GM18505 (cell line): ENCODE data around the gene IGF2BP2.
"Not testable (repeated sequence)": the region's sequence is repeated elsewhere in the genome, so short reads cannot be mapped to it uniquely, and the experiment has no call there.

Experiments used
- ATAC-seq: cut with Tn5 transposase; IDR thresholded peaks from one replicate; pipeline ENCODE4 v1.9.1; 2021; ENCODE audit not compliant: unreplicated experiment
- POLR2A ChIP-seq: IDR thresholded peaks from 4 replicates; pipeline ENCODE4 v1.6.1; 2011; ENCODE audit warnings: borderline replicate concordance; ENCODE audit not compliant: insufficient read depth, insufficient read length; ENCODE audit errors: extremely low read depth

The IGF2BP2 gene

DNA sequence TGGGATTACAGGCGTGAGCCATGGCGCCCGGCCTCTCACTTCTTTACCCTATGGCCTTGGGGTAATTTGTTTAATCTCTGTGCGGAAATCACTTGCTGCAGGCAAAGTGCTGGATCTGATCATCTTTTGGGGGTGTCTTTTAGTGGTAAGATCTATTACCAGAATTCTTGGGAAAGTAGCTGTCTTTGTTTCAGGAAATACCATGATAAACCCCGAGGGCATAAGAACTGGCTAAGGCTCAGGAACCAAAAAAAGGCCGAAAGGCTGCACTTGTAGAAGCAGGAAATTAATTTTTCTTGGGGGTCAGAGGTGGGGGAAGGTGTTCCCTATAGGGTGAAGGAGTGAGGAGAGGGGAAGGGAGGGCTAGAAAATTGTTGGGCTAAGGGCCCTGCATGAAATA is 22.7 kb upstream of the IGF2BP2 start:
- ATAC-seq, result no peak
- no peak for TF ChIP-seq POLR2A

DNA sequence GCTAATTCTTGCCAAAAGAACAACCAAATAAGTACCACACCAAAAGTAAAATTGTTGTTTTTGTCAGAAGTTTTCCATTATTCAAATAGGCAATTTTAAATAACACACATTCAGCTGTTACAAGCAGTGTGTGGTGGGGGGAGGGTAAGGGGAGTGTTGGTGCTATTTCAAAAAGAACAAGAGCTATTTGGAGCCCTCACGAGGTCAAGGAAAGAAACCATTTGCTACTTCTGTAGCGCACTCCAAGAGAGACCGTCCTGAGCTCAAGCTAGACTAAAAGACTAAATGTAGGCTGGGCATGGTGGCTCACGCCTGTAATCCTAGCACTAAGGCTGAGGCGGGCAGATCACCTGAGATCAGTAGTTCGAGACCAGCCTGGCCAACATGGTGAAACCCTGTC is 21.2 kb upstream of the IGF2BP2 start:
- ATAC-seq, result no peak
- TF ChIP-seq POLR2A, result no peak

GRCh38 chr3:185844051-185844450 is 19.2 kb upstream of the IGF2BP2 start:
- ATAC-seq, result no peak
- no peak for TF ChIP-seq POLR2A

- TF ChIP-seq POLR2A, result no peak
- ATAC-seq, result no peak
Measured at GRCh38 chr3:185843635-185844034, 18.8 kb upstream of the IGF2BP2 start.

DNA sequence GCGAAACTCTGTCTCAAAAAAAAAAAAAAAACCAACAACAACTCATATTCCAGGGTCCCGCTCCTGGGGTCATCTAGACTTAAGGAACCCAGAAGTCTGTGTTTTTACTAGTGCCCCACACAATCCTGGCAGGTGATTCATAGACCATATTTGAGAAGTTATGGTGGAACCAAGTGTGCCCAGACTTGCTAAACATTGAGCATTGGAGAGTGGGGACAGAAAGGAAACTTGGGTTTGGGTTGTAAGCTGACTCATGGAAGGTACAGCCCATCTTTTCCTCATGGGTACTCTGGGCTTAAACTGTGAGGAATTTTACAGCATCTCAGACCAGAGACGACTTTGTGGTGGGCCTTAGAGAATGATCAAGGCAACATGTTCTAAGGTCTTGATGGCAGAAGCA is 18.3 kb upstream of the IGF2BP2 start:
- TF ChIP-seq POLR2A, result no peak
- no peak for ATAC-seq

DNA sequence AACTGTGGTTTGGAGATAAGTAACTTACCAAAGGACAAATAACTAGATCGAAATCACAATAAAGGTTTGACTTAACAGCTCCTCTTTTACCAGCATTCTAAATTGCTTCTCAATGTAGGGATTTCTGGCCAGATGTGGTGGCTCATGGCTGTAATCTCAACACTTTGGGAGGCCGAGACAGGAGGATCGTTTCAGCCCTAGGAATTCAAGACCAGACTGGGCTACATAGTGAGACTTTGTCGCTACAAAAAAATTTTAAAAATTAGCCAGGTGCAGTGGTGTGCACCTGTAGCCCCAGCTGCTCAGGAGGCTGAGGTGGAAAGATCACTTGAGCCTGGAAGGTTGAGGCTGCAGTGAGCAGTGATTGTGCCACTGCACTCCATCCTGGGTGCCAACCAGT is 17.4 kb upstream of the IGF2BP2 start:
- no peak for ATAC-seq
- no peak for TF ChIP-seq POLR2A

DNA sequence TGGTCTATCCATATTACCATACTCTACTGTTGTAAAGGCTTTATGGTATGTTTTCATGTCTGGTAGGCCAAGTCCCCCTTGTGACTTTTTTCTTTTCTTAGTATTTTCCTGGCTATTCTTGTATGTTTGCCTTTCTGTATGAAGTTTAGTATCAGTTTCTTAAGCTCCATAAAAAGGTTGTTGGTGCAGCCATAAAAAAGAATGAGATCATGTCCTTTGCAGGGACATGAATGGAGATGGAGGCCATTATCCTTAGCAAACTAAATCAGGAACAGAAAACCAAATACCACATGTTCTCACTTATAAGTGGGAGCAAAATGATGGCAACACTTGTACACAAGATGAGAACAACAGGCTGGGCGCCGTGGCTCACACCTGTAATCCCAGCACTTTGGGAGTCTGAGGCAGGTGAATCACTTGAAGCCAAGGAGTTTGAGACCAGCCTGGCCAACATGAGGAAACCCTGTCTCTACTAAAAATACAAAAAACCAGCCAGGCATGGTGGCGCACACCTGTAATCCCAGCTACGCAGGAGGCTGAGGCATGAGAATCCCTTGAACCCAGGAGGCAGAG is 13.7 kb upstream of the IGF2BP2 start:
- not testable (repeated sequence) for ATAC-seq

DNA sequence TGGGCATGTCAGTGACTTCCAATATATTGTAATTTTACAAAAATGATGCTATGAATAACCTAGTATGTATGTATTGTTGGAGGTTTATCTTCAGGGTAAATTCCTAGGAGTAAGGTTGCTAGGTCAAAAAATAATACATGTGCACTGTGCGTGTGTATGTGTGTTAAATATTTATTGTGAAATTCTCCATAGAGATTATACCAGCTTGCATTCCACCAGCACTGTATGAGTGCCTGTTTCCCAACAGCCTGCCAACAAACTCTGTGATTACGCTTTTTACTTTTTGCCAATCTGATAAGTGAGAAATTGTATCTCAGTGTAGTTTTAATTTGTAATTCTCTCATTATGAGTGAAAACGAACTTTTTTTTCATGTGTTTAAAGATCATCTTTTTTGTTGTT is 12.6 kb upstream of the IGF2BP2 start:
- no peak for ATAC-seq
- no peak for TF ChIP-seq POLR2A

DNA sequence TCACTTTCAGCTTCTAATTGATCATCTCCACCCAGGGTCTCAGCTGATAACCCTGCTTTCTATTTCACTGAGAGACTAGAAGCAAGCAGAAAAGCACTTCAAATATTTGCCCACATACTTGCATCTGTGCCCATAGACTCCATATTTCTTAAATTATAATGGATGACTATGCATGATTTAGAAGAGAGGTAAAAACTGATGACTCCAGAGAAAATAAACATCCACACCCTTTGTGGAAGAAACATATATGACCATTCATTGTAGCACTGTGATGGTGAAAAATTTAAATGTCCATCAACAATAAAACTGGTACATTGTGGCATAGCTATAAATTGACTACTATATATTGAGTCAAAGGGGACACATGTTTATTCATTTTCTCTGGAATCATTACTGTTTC is 7.1 kb upstream of the IGF2BP2 start:
- no peak for ATAC-seq
- no peak for TF ChIP-seq POLR2A

GRCh38 chr3:185831195-185831594 is 6.4 kb upstream of the IGF2BP2 start:
- ATAC-seq, result no peak
- TF ChIP-seq POLR2A, result no peak

DNA sequence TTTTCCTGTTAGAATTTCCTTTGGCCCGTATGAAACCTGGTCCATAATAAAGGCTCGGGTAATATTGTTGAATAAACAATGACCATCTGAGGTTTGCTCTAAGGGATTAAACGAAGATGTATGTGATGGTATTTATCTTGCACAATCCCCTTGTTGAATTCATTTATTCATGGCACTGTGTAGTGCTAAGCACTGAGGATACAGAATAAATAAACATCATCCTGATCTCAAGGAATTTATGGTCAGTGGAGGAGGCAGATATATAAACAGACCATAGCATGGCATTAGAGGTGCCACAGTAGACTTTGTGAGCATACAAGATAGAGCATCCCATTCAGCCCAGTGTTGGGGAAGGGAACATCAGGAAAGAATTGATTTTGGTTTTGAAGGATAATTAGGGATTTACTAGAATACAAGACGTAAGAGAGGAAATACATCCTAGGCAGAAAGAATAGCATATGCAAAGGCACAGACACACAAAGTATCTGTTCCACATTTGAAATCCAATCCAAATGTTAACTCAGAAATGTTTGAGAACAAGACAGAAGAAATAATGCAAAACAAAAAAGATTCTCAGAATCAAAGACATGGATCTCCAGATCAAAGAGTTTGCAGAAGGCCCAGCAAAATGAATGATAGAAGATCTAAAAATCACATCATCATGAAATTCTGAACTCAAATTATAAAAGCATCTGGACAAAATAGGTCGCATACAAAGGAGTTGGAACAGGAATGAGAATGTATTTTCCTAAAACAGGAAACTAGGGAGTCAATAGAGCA is 5.4 kb upstream of the IGF2BP2 start:
- TF ChIP-seq POLR2A, result no peak
- no peak for ATAC-seq

DNA sequence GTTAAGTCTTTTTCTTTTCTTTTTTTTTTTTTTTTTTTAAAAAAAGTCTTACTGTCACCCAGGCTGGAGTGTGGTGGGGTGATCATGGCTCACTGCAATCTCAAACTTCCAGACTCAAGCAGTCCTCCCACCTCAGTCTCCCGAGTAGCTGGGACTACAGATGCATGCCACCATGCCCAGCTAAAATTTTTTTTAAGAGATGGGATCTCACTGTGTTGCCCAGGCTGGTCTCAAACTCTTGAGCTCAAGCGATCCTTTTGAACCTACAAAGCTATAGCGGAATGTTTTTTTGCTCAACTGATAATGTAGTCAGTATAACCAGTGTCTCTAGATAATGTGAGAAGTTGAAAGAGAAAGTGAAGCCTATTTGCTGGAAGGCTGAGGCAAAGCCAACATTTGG is 3.9 kb upstream of the IGF2BP2 start:
- TF ChIP-seq POLR2A, result no peak
- no peak for ATAC-seq

GRCh38 chr3:185827595-185828344 is 2.9 kb upstream of the IGF2BP2 start:
- TF ChIP-seq POLR2A, result no peak
- ATAC-seq, result no peak
